Fibroblast of lung (primary cell): ENCODE data around the gene PRPF6. TPM values are rescaled to one million over a fixed set of nuclear protein-coding genes. Genes with fewer than 3 reads are reported as not detected.

ENCODE experiments used
- DNase-seq, 2 donors: peaks; one replicate each; pipeline versions ENCODE4 v3.0.0 to v3.0.0-alpha.2; 2010; ENCODE audit warnings: low read depth in 2 of 2
- H2AFZ ChIP-seq: 2 replicates; pipeline ENCODE4 v1.5.1; 2012; ENCODE audit warnings: low read length, control low read depth, inconsistent platforms
- H3K27ac ChIP-seq: 2 replicates; pipeline ENCODE4 v1.5.1; 2011; ENCODE audit warnings: low read length, control low read depth; ENCODE audit not compliant: insufficient read depth
- H3K27me3 ChIP-seq: 2 replicates; pipeline ENCODE4 v1.5.1; 2011; ENCODE audit warnings: mild to moderate bottlenecking, low read length; ENCODE audit not compliant: control insufficient read depth, insufficient read depth
- H3K36me3 ChIP-seq: 2 replicates; pipeline ENCODE4 v1.5.1; 2011; ENCODE audit warnings: low read length; ENCODE audit not compliant: control insufficient read depth, insufficient read depth
- H3K4me1 ChIP-seq: 2 replicates; pipeline ENCODE4 v1.5.1; 2011; ENCODE audit warnings: low read length; ENCODE audit not compliant: control insufficient read depth, insufficient read depth; ENCODE audit errors: extremely low read depth
- H3K4me2 ChIP-seq: 2 replicates; pipeline ENCODE4 v1.5.1; 2011; ENCODE audit warnings: low read length, control low read depth; ENCODE audit not compliant: insufficient read depth; ENCODE audit errors: extremely low read depth
- H3K4me3 ChIP-seq, 4 experiments: fragments of 200-600 bp in 1 of 4; sonication (generic) in 1 of 4; replicated peaks in 1 of 4; 2 replicates each; pipeline ENCODE4 v1.5.1; 2011 to 2016; ENCODE audit warnings: low read length in 4 of 4, low read depth in 3 of 4, mild to moderate bottlenecking in 3 of 4, control low read depth in 2 of 4, inconsistent platforms in 1 of 4, mixed read lengths in 1 of 4; ENCODE audit not compliant: insufficient read depth in 1 of 4; ENCODE audit errors: control extremely low read depth in 1 of 4
- H3K79me2 ChIP-seq: 2 replicates; pipeline ENCODE4 v1.5.1; 2012; ENCODE audit warnings: mild to moderate bottlenecking, low read length, inconsistent platforms; ENCODE audit not compliant: control insufficient read depth, insufficient read depth
- H3K9ac ChIP-seq: 2 replicates; pipeline ENCODE4 v1.5.1; 2011; ENCODE audit warnings: mild to moderate bottlenecking, low read length, control low read depth; ENCODE audit not compliant: insufficient read depth
- H3K9me3 ChIP-seq: 2 replicates; pipeline ENCODE4 v1.5.1; 2012; ENCODE audit warnings: low read depth, low read length; ENCODE audit not compliant: control insufficient read depth, insufficient read depth
- H4K20me1 ChIP-seq: 2 replicates; pipeline ENCODE4 v1.5.1; 2011; ENCODE audit warnings: low read length; ENCODE audit not compliant: control insufficient read depth, insufficient read depth; ENCODE audit errors: extremely low read depth
- CTCF ChIP-seq, 2 donors: IDR thresholded peaks in 1 of 2; conservative IDR thresholded peaks in 1 of 2; 1 replicate in 1 of 2; 2 replicates in 1 of 2; pipeline ENCODE4 v1.5.1; 2011 to 2012; ENCODE audit warnings: low read length in 2 of 2, control low read depth in 1 of 2, inconsistent platforms in 1 of 2, low read depth in 1 of 2, mild to moderate bottlenecking in 1 of 2
- EZH2 ChIP-seq: IDR thresholded peaks from 2 replicates; pipeline ENCODE4 v1.5.1; 2012; ENCODE audit warnings: low read length, control low read depth, mild to moderate bottlenecking; ENCODE audit errors: missing control alignments
- polyA plus RNA-seq, 2 donors: library from polyadenylated mRNA; depleted of rRNA in 1 of 2; stranded (reverse) in 1 of 2; unstranded in 1 of 2; fragments of >200 nt; gene quantifications; 2 replicates each; pipeline ENCODE4 v1.2.1, GENCODE V29; 2011 to 2012; ENCODE audit warnings: missing spikeins in 1 of 2
- total RNA-seq: library from RNA; depleted of rRNA; stranded (reverse); fragments of >200 nt; gene quantifications from 2 replicates; pipeline ENCODE4 v1.2.1, GENCODE V29; 2014

The PRPF6 gene
- total and polyA plus RNA-seq, 2 donors (not counting 1 experiment from before 2014, with no cell fraction given): 28.2 to 52.0 TPM

- H3K9ac ChIP-seq: no peak overlapping the region
- no peaks in the 10 kb centered on the region for H3K4me1 ChIP-seq
- H3K79me2 ChIP-seq: no peaks in the 10 kb centered on the region
- H3K4me3 ChIP-seq: no peak overlapping the region
- no peaks in the 10 kb centered on the region for H3K9me3 ChIP-seq
- no peaks in the 10 kb centered on the region for H3K36me3 ChIP-seq
- H3K27ac ChIP-seq: no peak overlapping the region
- TF ChIP-seq EZH2 (peak; percentile 43), CTCF (conservative IDR thresholded peaks at IDR 0.05 in 1 of 2, IDR thresholded peaks at IDR 0.05 in 1 of 2; ENCODE audit: low read depth in 1 of 2, low read length in 2 of 2) (no peak)
- peaks cover 11% of the 10 kb centered on the region for H3K27me3 ChIP-seq
- DNase-seq: no peak
- H4K20me1 ChIP-seq: no peaks in the 10 kb centered on the region
- no peak overlapping the region for H2AFZ ChIP-seq
- H3K4me2 ChIP-seq: no peak overlapping the region
Observed at GRCh38 chr20:64050261-64051032, 69.5 kb downstream of the PRPF6 start.

GRCh38 chr20:64051033-64051452 is 70.1 kb downstream of the PRPF6 start:
- TF ChIP-seq CTCF (conservative IDR thresholded peaks at IDR 0.05 in 1 of 2, IDR thresholded peaks at IDR 0.05 in 1 of 2; ENCODE audit: low read depth in 1 of 2, low read length in 2 of 2): no peak
- no peak for TF ChIP-seq EZH2
- Histone ChIP-seq H3K4me2 (no peak overlapping the region), H3K79me2 (no peaks in the 10 kb centered on the region), H4K20me1 (no peaks in the 10 kb centered on the region), H3K4me1 (no peaks in the 10 kb centered on the region), H3K27ac (no peak overlapping the region), H3K4me3 (no peak overlapping the region), H3K9me3 (no peaks in the 10 kb centered on the region), H3K36me3 (no peaks in the 10 kb centered on the region), H3K27me3 (peaks cover 11% of the 10 kb centered on the region), H3K9ac (no peak overlapping the region), H2AFZ (no peak overlapping the region)
- DNase-seq: no peak

- H2AFZ ChIP-seq: no peak overlapping the region
- no peak overlapping the region for H3K4me3 ChIP-seq
- H4K20me1 ChIP-seq: no peaks in the 10 kb centered on the region
- H3K27ac ChIP-seq: no peak overlapping the region
- H3K9ac ChIP-seq: no peak overlapping the region
- H3K9me3 ChIP-seq: no peaks in the 10 kb centered on the region
- no peak overlapping the region for H3K4me2 ChIP-seq
- H3K36me3 ChIP-seq: no peaks in the 10 kb centered on the region
- peaks cover 11% of the 10 kb centered on the region for H3K27me3 ChIP-seq
- TF ChIP-seq CTCF (conservative IDR thresholded peaks at IDR 0.05 in 1 of 2, IDR thresholded peaks at IDR 0.05 in 1 of 2; ENCODE audit: low read depth in 1 of 2, low read length in 2 of 2) (no peak), EZH2 (no peak)
- H3K79me2 ChIP-seq: no peaks in the 10 kb centered on the region
- H3K4me1 ChIP-seq: no peaks in the 10 kb centered on the region
- DNase-seq: no peak
Observed at GRCh38 chr20:64051561-64052325, 70.8 kb downstream of the PRPF6 start.
